ENCODE measurements around the gene RRP1. TPM values are rescaled to one million over a fixed set of nuclear protein-coding genes. Genes with fewer than 3 reads are reported as not detected.

Gene RRP1
- total and polyA plus RNA-seq, 10 of the 15 experiments (the other 5 are each of a cell fraction or from before 2014, with no cell fraction given) = 0.34 to 70.8 (median 35.1) TPM

- no peak for ATAC-seq
- Histone ChIP-seq H3K79me2 (ENCODE audit: control insufficient read depth, insufficient read depth, low read length) (no peaks in the 10 kb centered on the region), H3K27ac (ENCODE audit: control insufficient read depth, insufficient read depth) (no peak overlapping the region), H2AFZ (ENCODE audit: control insufficient read depth, low read depth, low read length) (no peak overlapping the region), H3K36me3 (ENCODE audit: control insufficient read depth in 2 of 2, insufficient read depth in 2 of 2, low read length in 1 of 2) (no peaks in the 10 kb centered on the region), H4K20me1 (ENCODE audit: control insufficient read depth, insufficient read depth) (no peaks in the 10 kb centered on the region), H3K27me3 (replicated peaks in 1 of 2; ENCODE audit: control insufficient read depth in 2 of 2, insufficient read depth in 2 of 2, low read length in 1 of 2) (no peaks in the 10 kb centered on the region; a peak in 1 of 4 replicates), H3K4me1 (ENCODE audit: control insufficient read depth, insufficient read depth, low read length) (no peaks in the 10 kb centered on the region), H3K9me3 (replicated peaks; ENCODE audit: control insufficient read depth, insufficient read depth, low read length) (no peaks in the 10 kb centered on the region; the same call in 1 of the 3 replicates), H3K4me2 (ENCODE audit: control insufficient read depth, insufficient read depth) (no peak overlapping the region), H3K4me3 (no peak overlapping the region), H3K9ac (ENCODE audit: control insufficient read depth, insufficient read depth, low read length) (no peak overlapping the region)
- RAD21 ChIA-PET (ENCODE audit: unreplicated experiment) = no interaction called here
- TF ChIP-seq RAD51 (IDR thresholded peaks at IDR 0.05) = no peak
- no peak for TF ChIP-seq TCF12 (IDR thresholded peaks at IDR 0.05; ENCODE audit: low read depth, low read length)
- TF ChIP-seq REST (IDR thresholded peaks at IDR 0.05; ENCODE audit: low read depth, low read length) = no peak
- TF ChIP-seq SREBF2 (IDR thresholded peaks at IDR 0.05; ENCODE audit: low read length) = no peak
- no peak for TF ChIP-seq GATAD2B (conservative IDR thresholded peaks at IDR 0.05; ENCODE audit: low read depth)
- no peak for TF ChIP-seq KDM1A (IDR thresholded peaks at IDR 0.05; ENCODE audit: borderline replicate concordance)
- no peak for TF ChIP-seq KLF5 (IDR thresholded peaks at IDR 0.05; ENCODE audit: partially characterized antibody)
- TF ChIP-seq RCOR1 (conservative IDR thresholded peaks at IDR 0.05; ENCODE audit: low read depth, low read length) = no peak
- TF ChIP-seq ZBTB33 (IDR thresholded peaks at IDR 0.05) = no peak
- no peak for TF ChIP-seq ZZZ3 (IDR thresholded peaks at IDR 0.05; ENCODE audit: control insufficient read depth, insufficient read length, low read depth)
- no peak for TF ChIP-seq RFX5 (IDR thresholded peaks at IDR 0.05; ENCODE audit: low read depth, low read length)
- BruUV-seq (replicated peaks) = no TSS peak
- SMC1A ChIA-PET (ENCODE audit: uncharacterized antibody, unreplicated experiment) = no interaction called here
- in situ Hi-C loops (cut with MboI) (no loop called here), intact Hi-C loops (cut with micrococcal nuclease; ENCODE audit: unreplicated experiment) (no loop called here)
- WGBS (ENCODE audit: insufficient coverage, insufficient replicate concordance, low lambda C conversion rate, missing lambda C conversion rate) = 11% methylated on average over 6 of the region's 6 CpGs
- no peak for FAIRE-seq
- no peak for DNase-seq (ENCODE audit: low read depth, low spot score)
- POLR2A ChIA-PET = interaction anchor here (1.5 kb wide), 1 partner anchor 25 kb away, joined by 3 read pairs; no protein-coding TSS in a partner anchor
- CTCF ChIA-PET = no interaction called here
Measured at GRCh38 chr21:43835861-43836260, 46.5 kb downstream of the RRP1 start.

All from GM12878 (cell line).